Kidney epithelial cell (primary cell): ENCODE measurements around the gene LHX8. TPM values are rescaled to one million over a fixed set of nuclear protein-coding genes. Genes with fewer than 3 reads are reported as not detected.

Experiments used
- DNase-seq: peaks from one replicate; pipeline ENCODE4 v3.0.0-alpha.2; 2010; ENCODE audit warnings: low read depth
- H3K27me3 ChIP-seq: 2 replicates; pipeline ENCODE4 v1.6.0; 2011; ENCODE audit warnings: low read length; ENCODE audit not compliant: control insufficient read depth, insufficient read depth
- H3K36me3 ChIP-seq: 2 replicates; pipeline ENCODE4 v1.5.1; 2011; ENCODE audit warnings: low read length; ENCODE audit not compliant: control insufficient read depth, insufficient read depth
- H3K4me3 ChIP-seq: 2 replicates; pipeline ENCODE4 v1.5.1; 2011; ENCODE audit warnings: low read depth, mild to moderate bottlenecking, control low read depth, low read length
- CTCF ChIP-seq: IDR thresholded peaks from 2 replicates; pipeline ENCODE4 v1.5.1; 2011; ENCODE audit warnings: mild to moderate bottlenecking, moderate library complexity, low read length, control low read depth, inconsistent platforms; ENCODE audit not compliant: insufficient read depth, poor library complexity, severe bottlenecking
- total RNA-seq: library from RNA; depleted of rRNA; stranded (reverse); fragments of >200 nt; gene quantifications from 2 replicates; pipeline ENCODE4 v1.2.3, GENCODE V29; 2015

LHX8 gene
- total RNA-seq, 1 donor from 2014 or later, result not detected

- Histone ChIP-seq H3K36me3 (no peaks in the 10 kb centered on the region), H3K27me3 (peaks cover 66% of the 10 kb centered on the region), H3K4me3 (no peak overlapping the region)
- DNase-seq, result no peak
- no peak for TF ChIP-seq CTCF
Measured at GRCh38 chr1:75136195-75136815, 2.1 kb downstream of the LHX8 start.

- Histone ChIP-seq H3K27me3 (peaks cover 58% of the 10 kb centered on the region), H3K4me3 (no peak overlapping the region), H3K36me3 (no peaks in the 10 kb centered on the region)
- TF ChIP-seq CTCF, result no peak
- DNase-seq, result peak; percentile 2
Measured at GRCh38 chr1:75136921-75137641, 2.9 kb downstream of the LHX8 start.

GRCh38 chr1:75152092-75152491, 17.9 kb downstream of the LHX8 start:
- Histone ChIP-seq H3K36me3 (no peaks in the 10 kb centered on the region), H3K27me3 (no peaks in the 10 kb centered on the region), H3K4me3 (no peak overlapping the region)
- no peak for DNase-seq
- no peak for TF ChIP-seq CTCF

GRCh38 chr1:75159154-75159553, 25.0 kb downstream of the LHX8 start:
- no peak for TF ChIP-seq CTCF
- H3K4me3 ChIP-seq, result no peak overlapping the region
- no peaks in the 10 kb centered on the region for H3K27me3 ChIP-seq
- no peaks in the 10 kb centered on the region for H3K36me3 ChIP-seq
- DNase-seq, result no peak

GRCh38 chr1:75165264-75165663, 31.1 kb downstream of the LHX8 start:
- no peaks in the 10 kb centered on the region for H3K36me3 ChIP-seq
- H3K27me3 ChIP-seq, result no peaks in the 10 kb centered on the region
- no peak overlapping the region for H3K4me3 ChIP-seq
- TF ChIP-seq CTCF, result no peak
- DNase-seq, result no peak

- Histone ChIP-seq H3K27me3 (no peaks in the 10 kb centered on the region), H3K36me3 (no peaks in the 10 kb centered on the region), H3K4me3 (no peak overlapping the region)
- DNase-seq, result no peak
- TF ChIP-seq CTCF, result no peak
Measured at GRCh38 chr1:75166821-75167220, 32.6 kb downstream of the LHX8 start.
